ENCODE results near the gene ZFHX3. TPM values are rescaled to one million over a fixed set of nuclear protein-coding genes. Genes with fewer than 3 reads are reported as not detected.
"Not testable (repeated sequence)": the region's sequence is repeated elsewhere in the genome, so short reads cannot be mapped to it uniquely, and the experiment has no call there.

ZFHX3 gene
- total RNA-seq, 2 experiments from 2014 or later, result 0.15 to 0.32 TPM

DNA sequence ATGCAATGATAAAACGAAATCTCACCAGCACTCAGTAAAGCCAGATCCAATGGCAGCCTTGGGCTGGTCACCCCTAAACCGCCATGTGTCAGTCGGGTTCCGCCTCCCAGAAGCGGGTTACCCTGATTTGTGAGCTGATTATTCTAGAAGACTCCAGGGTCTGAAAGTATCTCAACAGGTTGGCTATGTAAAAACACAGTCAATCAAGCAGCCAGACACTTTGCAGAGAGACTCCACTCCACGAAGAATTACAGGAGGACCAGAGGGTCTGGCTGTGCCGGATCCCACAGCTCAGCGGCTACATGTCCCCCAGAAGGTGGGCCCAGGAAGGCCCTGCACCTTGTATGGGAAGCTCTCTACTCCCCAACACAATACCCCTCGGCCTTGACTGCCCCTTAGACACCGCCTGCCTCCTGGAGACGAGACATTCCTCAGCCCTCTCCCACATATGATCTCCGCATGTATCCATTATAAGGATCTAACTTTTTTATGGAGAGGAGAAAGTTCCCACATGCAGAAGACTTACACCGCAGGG lies 23.3 kb downstream of the ZFHX3 start:
- CTCF ChIA-PET, result no interaction called here
- POLR2A ChIA-PET, result no interaction called here

DNA sequence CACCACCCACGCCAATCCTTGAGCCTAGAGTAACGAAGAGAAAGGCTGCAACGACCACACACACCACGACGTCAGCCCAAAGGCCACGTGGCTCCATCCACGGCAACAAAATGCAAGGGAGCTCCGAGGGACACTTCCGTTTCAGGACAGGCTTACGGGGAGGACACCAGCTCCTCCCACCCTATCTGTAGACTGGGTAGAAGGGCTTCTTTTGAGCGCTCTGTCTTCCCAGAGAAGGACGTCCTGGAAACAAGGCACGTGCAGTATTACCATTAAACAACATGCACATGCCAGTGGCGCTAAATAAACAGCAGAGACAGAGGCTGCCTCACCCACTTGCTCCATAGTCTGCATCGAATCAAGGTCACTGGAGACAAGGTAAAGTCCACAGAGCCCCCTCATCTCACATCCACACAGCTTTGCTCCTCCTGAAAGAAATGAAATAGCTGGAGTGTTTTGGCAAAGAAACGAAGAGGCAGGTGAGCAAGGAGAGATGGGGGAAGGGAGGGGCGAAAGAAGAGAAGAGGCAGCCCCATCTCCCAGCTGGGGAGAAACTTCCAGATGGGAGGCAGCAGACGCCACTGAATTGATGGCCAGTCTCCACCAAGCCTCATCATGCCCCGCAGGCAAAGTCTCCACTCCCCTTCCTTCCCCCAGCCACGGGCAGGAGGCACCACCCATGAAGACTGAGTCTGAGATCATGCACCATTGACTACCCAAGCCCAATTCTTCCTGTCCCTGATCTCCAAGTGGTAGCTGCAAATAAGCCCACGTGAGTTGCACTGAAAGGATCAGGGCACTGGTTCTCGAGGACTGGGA lies 24.0 kb downstream of the ZFHX3 start:
- CTCF ChIA-PET, result no interaction called here
- POLR2A ChIA-PET, result no interaction called here

DNA sequence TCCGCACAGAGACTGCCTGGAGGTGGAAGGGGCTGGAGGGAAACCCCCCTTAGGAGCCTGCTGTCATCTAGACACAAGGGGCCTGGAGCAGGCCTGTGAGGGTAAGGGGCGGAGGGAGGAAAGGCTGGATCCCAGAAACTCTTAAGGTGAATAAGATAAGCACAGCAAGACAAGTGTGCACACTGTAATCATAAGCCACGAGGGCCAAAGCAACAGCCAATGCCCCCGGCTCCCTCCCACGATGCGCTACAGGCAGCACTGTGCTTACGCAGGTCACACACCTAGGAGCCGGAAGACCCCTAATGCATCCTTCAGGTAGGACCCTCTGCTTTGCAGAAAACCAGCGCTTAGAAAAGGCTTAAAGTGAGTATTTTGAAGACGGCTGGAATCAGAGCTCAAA lies 24.6 kb downstream of the ZFHX3 start:
- ChIA-PET POLR2A (no interaction called here), CTCF (no interaction called here)

DNA sequence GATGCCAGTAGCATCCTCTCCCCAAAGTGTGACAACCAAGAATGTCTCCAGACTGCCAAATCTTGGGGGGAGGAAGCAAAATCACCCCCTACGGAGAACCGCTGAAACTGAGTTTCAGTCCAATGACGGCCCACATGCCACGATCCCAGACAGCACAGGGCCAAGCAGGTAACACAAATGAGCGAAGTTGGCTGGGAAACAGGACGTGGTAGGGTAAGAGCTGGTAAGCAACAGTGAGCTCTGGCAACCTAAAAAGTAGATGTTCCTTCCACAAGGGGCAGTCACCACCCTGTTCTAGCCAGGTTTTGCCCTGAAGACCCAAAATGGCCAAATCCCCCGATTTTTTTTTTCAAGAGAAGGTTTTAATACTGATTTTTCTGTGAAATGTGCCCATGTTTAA lies 25.4 kb downstream of the ZFHX3 start:
- CTCF ChIA-PET, result no interaction called here
- POLR2A ChIA-PET, result no interaction called here

DNA sequence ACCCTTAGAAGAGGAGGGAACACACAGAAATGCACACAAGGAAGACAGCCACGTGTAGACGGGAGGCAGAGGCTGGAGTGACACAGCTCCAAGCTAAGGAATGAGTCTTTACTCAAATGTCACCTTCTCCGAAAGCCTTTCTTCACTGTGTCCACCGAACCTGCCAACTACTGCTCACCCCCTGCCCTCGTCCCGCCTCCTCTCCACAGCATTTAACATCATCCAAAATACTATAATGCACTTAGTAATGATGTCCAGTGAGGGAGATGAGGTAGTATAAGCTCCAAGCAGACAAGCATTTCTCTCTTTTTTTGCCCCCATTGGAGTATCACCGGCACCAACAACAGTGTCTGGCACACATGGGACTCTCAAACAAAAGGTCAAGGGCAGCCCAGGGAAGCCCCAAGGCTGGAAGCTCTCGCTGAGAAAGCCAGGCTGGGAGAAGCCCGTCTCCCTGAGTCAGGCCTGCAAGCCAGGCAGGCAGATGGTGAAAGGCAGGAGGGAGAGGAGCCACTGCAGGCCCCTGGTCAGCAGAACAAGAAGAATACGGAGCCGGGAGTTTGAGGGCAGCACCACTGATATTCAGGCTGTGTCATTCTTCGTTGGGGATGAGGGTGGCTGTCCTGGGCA lies 25.9 kb downstream of the ZFHX3 start:
- ChIA-PET POLR2A (no interaction called here), CTCF (no interaction called here)

GRCh38 chr16:73020409-73020884 lies 27.5 kb downstream of the ZFHX3 start:
- POLR2A ChIA-PET, result no interaction called here

GRCh38 chr16:73019457-73020362 lies 28.2 kb downstream of the ZFHX3 start:
- CTCF ChIA-PET, result no interaction called here
- POLR2A ChIA-PET, result no interaction called here

More at GRCh38 chr16:73020409-73020884, 27.5 kb downstream of the ZFHX3 start:
- CTCF ChIA-PET, result no interaction called here

DNA sequence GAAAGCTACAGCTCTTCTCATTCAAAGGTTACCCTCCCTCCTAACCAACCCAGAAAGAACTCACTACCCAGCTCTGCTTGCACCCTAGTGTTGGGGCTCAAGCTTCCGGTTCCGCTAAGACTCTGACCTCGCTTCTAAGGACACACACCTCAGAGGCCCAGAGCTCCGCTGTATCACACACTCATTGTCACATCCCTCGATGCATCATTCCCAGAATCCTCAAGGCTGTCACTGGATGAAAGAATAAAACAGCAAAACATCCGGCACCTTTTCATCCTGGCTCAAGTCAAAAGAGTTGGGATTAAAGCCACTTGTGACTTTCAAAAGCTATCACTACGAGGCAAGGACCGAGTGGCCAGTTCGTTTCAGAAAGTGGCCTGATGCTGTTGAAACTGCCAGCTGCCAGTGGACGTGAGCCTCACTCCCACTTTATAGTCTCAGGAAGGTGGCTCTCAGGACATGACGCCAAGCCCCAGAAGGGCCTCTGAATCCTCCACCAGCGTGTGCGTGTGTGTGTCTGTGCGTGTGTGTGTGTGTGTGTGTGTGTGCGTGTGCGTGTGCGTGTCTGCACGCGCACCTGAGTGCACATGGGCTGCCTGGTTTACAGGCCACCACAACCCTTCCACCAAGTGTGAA lies 29.0 kb downstream of the ZFHX3 start:
- POLR2A ChIA-PET, result no interaction called here

DNA sequence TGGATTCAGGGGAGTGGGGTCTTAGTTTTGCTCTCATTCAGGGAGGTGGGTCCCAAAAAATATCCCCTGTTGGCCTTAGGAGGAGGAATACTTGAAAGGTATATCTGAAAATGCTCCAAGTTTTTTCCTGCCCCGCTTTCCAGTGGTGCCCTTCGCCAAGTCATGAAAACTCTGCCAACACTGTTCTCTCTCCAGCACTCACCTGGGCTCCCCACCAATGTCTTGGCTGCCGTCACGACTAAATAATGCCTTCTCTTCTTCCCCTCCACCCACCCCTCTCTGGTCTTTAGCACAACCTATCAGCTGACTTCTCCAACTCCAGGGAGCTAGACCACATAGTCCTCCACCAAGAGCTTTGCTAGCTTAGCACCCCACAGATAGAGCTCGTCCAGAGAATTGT lies 30.6 kb downstream of the ZFHX3 start:
- ChIA-PET POLR2A (no interaction called here), CTCF (interaction anchor here (0.6 kb wide), 1 partner anchor 497 kb away, joined by 3 read pairs; no protein-coding TSS in a partner anchor)

More for the DNA sequence above, 29.0 kb downstream of the ZFHX3 start:
- CTCF ChIA-PET, result no interaction called here

DNA sequence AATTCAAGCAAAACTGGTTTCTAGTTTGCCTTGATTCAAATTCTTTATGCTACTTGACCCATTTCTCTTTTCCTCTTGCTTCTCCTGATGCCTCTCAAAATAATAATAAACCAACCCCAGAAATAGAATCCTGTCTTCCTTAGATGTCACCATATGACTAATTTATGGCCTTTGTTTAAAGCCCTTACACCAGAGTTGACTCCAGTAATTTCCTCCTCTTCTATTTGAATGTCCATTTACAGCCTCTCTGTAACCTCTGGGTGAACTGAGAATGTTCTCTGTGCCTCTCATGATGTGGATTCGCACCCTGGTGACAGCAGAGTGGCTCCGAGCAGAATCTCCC lies 31.5 kb downstream of the ZFHX3 start:
- ChIA-PET CTCF (no interaction called here), POLR2A (no interaction called here)

GRCh38 chr16:73015612-73016487 lies 32.1 kb downstream of the ZFHX3 start:
- CTCF ChIA-PET, result no interaction called here
- POLR2A ChIA-PET, result no interaction called here

DNA sequence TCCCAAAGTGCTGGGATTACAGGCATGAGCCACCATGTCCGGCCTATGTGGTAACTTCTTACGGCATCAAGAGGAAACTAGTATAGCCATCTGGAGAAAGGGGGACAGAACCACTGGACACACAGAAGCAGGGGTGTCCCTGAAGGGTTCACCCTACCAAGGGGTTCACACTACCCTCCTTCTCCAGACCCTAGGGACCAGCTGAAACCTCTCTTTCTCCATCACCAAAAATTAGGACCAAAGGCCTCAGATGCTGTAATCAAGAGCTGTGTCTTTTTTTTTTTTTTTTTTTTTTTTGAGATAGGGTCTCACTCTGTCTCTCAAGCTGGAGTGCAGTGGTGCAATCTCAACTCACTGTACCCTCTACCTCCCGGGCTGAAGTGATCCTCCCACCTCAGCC lies 33.2 kb downstream of the ZFHX3 start:
- CTCF ChIA-PET, result no interaction called here

GRCh38 chr16:73013974-73014373 lies 34.0 kb downstream of the ZFHX3 start:
- POLR2A ChIA-PET, result no interaction called here

More for the DNA sequence above, 33.2 kb downstream of the ZFHX3 start:
- POLR2A ChIA-PET, result interaction anchor here (0.6 kb wide), 1 partner anchor 180 kb away, joined by 5 read pairs; no protein-coding TSS in a partner anchor

DNA sequence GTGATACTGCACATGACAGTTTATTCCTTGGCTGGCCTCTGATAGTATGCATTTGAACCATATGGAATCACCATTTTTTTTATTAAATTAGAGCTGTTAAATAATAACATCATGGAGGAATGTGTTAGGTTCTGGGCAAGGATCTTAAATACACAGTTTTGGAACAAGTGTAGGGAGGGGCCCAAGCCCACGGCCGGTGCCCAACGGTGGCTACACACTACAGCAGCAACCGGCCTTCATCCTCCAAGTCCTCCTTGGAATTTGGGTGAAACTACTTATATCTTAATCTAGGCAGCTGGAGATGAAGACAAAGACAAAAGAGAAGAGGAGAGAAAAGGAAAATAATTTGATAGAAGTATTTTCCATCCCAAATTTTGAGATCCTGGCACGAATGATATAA lies 35.6 kb downstream of the ZFHX3 start:
- ChIA-PET CTCF (no interaction called here), POLR2A (no interaction called here)

More at GRCh38 chr16:73013974-73014373, 34.0 kb downstream of the ZFHX3 start:
- CTCF ChIA-PET, result no interaction called here

DNA sequence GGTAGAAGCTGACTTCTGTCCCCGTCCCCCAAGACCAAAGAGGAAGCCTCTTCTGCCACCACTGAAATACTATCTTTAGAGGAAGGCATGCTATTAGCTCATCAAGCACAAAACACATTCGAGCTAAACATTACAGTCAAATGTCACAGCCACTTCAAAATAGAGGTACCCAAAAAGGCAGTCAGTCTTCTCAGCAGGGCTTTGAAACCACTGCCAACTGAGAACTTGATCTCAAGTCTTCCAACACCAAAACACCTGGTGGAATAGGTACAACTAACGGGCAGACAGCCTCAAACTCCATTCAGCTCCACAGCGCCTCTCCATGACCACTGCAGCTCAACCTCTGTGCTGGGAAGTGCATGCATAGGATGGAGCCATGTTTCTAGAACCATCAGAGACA lies 36.0 kb downstream of the ZFHX3 start:
- ChIA-PET CTCF (no interaction called here), POLR2A (no interaction called here)

GRCh38 chr16:73010150-73010676 lies 37.7 kb downstream of the ZFHX3 start:
- ChIA-PET POLR2A (no interaction called here), CTCF (no interaction called here)

- CTCF ChIA-PET, result interaction anchor here (0.7 kb wide), 3 partner anchors 152 to 610 kb away, joined by 3 read pairs; no protein-coding TSS in a partner anchor
- POLR2A ChIA-PET, result not testable (repeated sequence)
Observed at GRCh38 chr16:73009710-73010109, 38.2 kb downstream of the ZFHX3 start.

GRCh38 chr16:73006026-73006425 lies 41.9 kb downstream of the ZFHX3 start:
- ChIA-PET POLR2A (no interaction called here), CTCF (no interaction called here)

DNA sequence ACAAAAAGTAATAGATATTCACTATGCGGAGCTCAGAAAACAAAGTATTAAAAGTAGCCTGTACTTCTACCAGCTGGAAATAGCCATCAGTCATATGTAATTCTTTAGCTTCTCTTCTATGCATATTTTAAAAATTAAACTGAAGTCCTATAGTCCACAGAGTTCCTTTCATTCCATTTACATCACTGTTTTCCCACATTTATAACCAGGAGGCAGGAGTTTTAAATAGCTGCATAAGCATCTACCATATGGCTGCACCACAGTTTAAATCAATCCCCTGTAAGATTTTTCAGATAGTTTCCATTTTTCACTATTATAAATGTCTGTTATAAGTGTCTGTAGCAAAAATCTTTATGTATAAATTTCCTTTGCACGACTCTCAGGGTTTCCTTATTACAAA lies 45.1 kb downstream of the ZFHX3 start:
- CTCF ChIA-PET, result no interaction called here
- POLR2A ChIA-PET, result no interaction called here
